Spleen (tissue), 13 donors: ENCODE results near the gene P4HA3. TPM values are rescaled to one million over a fixed set of nuclear protein-coding genes. Genes with fewer than 3 reads are reported as not detected.
A peak's percentile ranks its signal among the peaks of the same experiment; 100 is the strongest.

Experiments used
- DNase-seq: peaks from one replicate; pipeline ENCODE4 v3.0.0-alpha.2; 2020
- H3K27ac ChIP-seq, 8 donors: fragments of 200-600 bp; sonication (generic) in 7 of 8; 1 replicate in 4 of 8; 2 replicates in 4 of 8; pipeline versions ENCODE4 v1.5.0 to v1.8.0; 2016 to 2021; ENCODE audit warnings: inconsistent platforms in 4 of 8, mild to moderate bottlenecking in 4 of 8, moderate library complexity in 1 of 8
- H3K27me3 ChIP-seq, 7 donors: fragments of 200-600 bp; sonication (generic) in 6 of 7; replicated peaks in 1 of 7; 1 replicate in 4 of 7; 2 replicates in 3 of 7; pipeline versions ENCODE4 v1.5.0 to v1.8.0; 2016 to 2021; ENCODE audit warnings: inconsistent platforms in 3 of 7, mild to moderate bottlenecking in 1 of 7
- H3K36me3 ChIP-seq, 6 donors: fragments of 200-600 bp; sonication (generic) in 5 of 6; 1 replicate in 4 of 6; 2 replicates in 2 of 6; pipeline versions ENCODE4 v1.5.0 to v1.8.0; 2016 to 2021; ENCODE audit warnings: inconsistent platforms in 2 of 6
- H3K4me1 ChIP-seq, 6 donors: fragments of 200-600 bp; sonication (generic) in 5 of 6; 1 replicate in 3 of 6; 2 replicates in 3 of 6; pipeline versions ENCODE4 v1.5.0 to v1.8.0; 2016 to 2021; ENCODE audit warnings: inconsistent platforms in 3 of 6
- H3K4me3 ChIP-seq, 8 donors: fragments of 200-600 bp; sonication (generic) in 7 of 8; 1 replicate in 4 of 8; 2 replicates in 4 of 8; pipeline versions ENCODE4 v1.5.0 to v1.8.0; 2016 to 2021; ENCODE audit warnings: inconsistent platforms in 4 of 8, mild to moderate bottlenecking in 4 of 8, moderate library complexity in 2 of 8
- H3K9me3 ChIP-seq, 8 donors: fragments of 200-600 bp; sonication (generic) in 7 of 8; 1 replicate in 4 of 8; 2 replicates in 4 of 8; pipeline versions ENCODE4 v1.5.0 to v1.8.0; 2016 to 2021; ENCODE audit warnings: inconsistent platforms in 4 of 8
- CTCF ChIP-seq, 11 experiments: fragments of 200-600 bp in 7 of 11; fragments of 450-650 bp in 4 of 11; sonication (generic) in 4 of 11; IDR thresholded peaks in 8 of 11; conservative IDR thresholded peaks in 3 of 11; 1 replicate in 7 of 11; 2 replicates in 4 of 11; pipeline versions ENCODE4 v1.4.0 to v1.8.0; 2016 to 2021; ENCODE audit warnings: antibody characterized with exemption in 11 of 11, inconsistent platforms in 4 of 11, mild to moderate bottlenecking in 1 of 11
- POLR2A ChIP-seq, 3 donors: fragments of 450-650 bp; IDR thresholded peaks; one replicate each; pipeline ENCODE4 v1.5.1; 2017; ENCODE audit warnings: antibody characterized with exemption in 3 of 3, mild to moderate bottlenecking in 1 of 3
- POLR2AphosphoS5 ChIP-seq, 3 donors: sonication (generic); formaldehyde crosslinking; IDR thresholded peaks; one replicate each; pipeline ENCODE4 v1.5.1; 2017; ENCODE audit warnings: antibody characterized with exemption in 3 of 3
- WGBS, 5 donors: extraction: QIAGEN DNeasy Blood & Tissue Kit in 3 of 5; methylation state at CpG; one replicate each; pipeline versions ENCODE4 v1.1.5 to v1.1.7; 2013 to 2018; 5-methylcytosine and 5-hydroxymethylcytosine counted together
- intact Hi-C: fragments of 100-400 bp; cut with DNase I; formaldehyde crosslinking; loops from one replicate; pipeline ENCODE4 v1.15.0; 2023; ENCODE audit warnings: low total_unique reads
- long read RNA-seq, 2 donors: transcript quantifications; one replicate each; lab custom pipeline, GENCODE V29; 2026
- polyA plus RNA-seq, 3 donors: library from polyadenylated mRNA; stranded (reverse); fragments of 200-250 nt; gene quantifications; one replicate each; pipeline ENCODE4 v1.2.1, GENCODE V29; 2013
- total RNA-seq, 7 donors: library from RNA; depleted of rRNA in 3 of 7; stranded (reverse); fragments of >200 nt in 3 of 7; fragmentation: NEBNext Ultra II Directional in 4 of 7; extraction: Animal tissue kit (Norgen Biotek cat#: 25700) in 4 of 7; gene quantifications; one replicate each; pipeline versions ENCODE4 v1.1.0 to v1.2.1, GENCODE V29; 2016 to 2021
- donor health status: healthy with polysubstance abuse.
- donor health status: DM: no; HTN: no; CAD: no; lungs with moderate emphysema.
- donor health status: DM: no; HTN: no; CAD: no.
- donor health status: Bipolar disorder and iron deficiency.
- donor health status: healthy.
- donor health status: DM: no; HTN: no; CAD: no.
- donor health status: DM: yes; HTN: yes; CAD: no.

P4HA3 gene
- total RNA-seq (under 1 TPM in 1 of 7 donors, not detected in 6; 0.44 TPM), polyA plus RNA-seq (under 1 TPM in 1 of 3 donors, not detected in 2; 0.39 TPM)
- long read RNA-seq, donor 1: 0 reads
- long read RNA-seq, donor 2: 0 reads

DNA sequence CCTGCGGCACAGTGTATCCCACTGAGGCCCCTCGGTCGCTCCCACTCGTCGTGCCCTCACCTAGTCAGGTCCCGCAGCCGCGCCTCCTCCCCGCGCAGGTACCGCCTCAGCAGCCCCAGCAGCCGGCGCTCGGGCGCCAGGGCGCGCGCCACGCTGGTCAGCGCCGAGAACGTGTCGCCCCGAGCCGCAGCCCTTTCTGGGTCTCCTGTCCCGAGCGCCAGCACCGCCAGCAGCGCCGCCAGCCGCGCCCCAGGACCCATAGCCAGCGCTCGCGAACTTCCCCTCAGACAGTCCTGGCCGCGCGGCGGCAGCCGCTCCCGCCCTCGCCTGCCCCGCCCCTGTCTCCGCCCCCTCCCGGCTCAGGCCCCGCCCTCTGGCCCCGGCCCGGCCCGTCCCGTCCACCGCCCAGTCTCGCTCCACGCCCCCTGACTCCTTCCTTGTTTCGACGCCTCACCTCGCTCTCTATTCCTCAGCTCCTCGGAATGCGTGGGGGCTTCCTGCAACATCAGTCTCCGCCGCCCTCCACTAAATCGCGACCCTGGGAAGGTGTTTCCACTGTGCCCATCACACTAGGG, at the start of gene P4HA3:
Gene P4HA3 (minus strand): TSS at position 289 of the 575 bp plus-strand sequence. CDS start 29 bp downstream, at position 260.
- H3K4me3 ChIP-seq: peak within 1 kb of the TSS; percentile 6 to 65 (median 30)
- peak; percentile 89 for DNase-seq
- no peaks in the 10 kb centered on the region for H3K36me3 ChIP-seq
- H3K27me3 ChIP-seq: peaks cover 0 to 41% (median 21%) of the 10 kb centered on the region in 7 donors
- 6 to 11% (median 8%) methylated on average over 30 to 62 of the region's 62 CpGs for WGBS, 5 donors
- intact Hi-C loops: no loop called here
- TF ChIP-seq POLR2AphosphoS5 (IDR thresholded peaks at IDR 0.05): no peak
- TF ChIP-seq POLR2A (IDR thresholded peaks at IDR 0.05): no peak
- peak in 1 of 11 experiments; percentile 18 for TF ChIP-seq CTCF (IDR thresholded peaks at IDR 0.05 in 8 of 11, conservative IDR thresholded peaks at IDR 0.05 in 3 of 11)
- H3K4me1 ChIP-seq: peaks cover 0 to 15% (median 9%) of the 10 kb centered on the region in 6 donors
- H3K9me3 ChIP-seq: peaks cover 0 to 14% (median 12%) of the 10 kb centered on the region in 8 donors
- no peak within 1 kb of the TSS for H3K27ac ChIP-seq

GRCh38 chr11:74357449-74357848, 46.0 kb upstream of the P4HA3 start:
- Histone ChIP-seq H3K27ac (no peak overlapping the region), H3K4me3 (no peak overlapping the region), H3K9me3 (peaks cover 0 to 13% (median 3%) of the 10 kb centered on the region in 8 donors), H3K4me1 (no peaks in the 10 kb centered on the region), H3K36me3 (peaks cover 0 to 47% (median 7%) of the 10 kb centered on the region in 6 donors), H3K27me3 (no peaks in the 10 kb centered on the region)
- TF ChIP-seq CTCF (IDR thresholded peaks at IDR 0.05 in 8 of 11, conservative IDR thresholded peaks at IDR 0.05 in 3 of 11) (no peak), POLR2AphosphoS5 (IDR thresholded peaks at IDR 0.05) (no peak), POLR2A (IDR thresholded peaks at IDR 0.05) (no peak)
- WGBS, 5 donors: 88 to 100% (median 89%) methylated on average over 1 of the region's 1 CpG
- DNase-seq: no peak
- intact Hi-C loops: no loop called here

DNA sequence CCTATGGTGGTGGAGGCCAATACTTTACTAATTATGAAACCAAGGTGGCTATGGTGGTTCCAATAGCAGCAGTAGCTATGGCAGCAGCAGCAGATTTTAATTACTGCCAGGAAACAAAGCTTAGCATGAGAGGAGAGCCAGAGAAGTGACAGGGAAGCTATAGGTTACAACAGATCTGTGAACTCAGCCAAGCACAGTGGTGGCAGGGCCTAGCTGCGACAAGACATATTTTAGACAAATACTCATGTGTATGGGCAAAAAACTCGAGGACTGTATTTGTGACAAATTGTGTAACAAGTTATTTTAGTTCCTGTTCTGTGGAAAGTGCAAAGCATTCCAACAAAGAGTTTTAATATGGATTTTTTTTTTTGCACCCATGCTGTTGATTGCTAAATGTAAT, 44.2 kb upstream of the P4HA3 start:
- no peak for TF ChIP-seq POLR2A (IDR thresholded peaks at IDR 0.05)
- TF ChIP-seq POLR2AphosphoS5 (IDR thresholded peaks at IDR 0.05): no peak
- no peak for TF ChIP-seq CTCF (IDR thresholded peaks at IDR 0.05 in 8 of 11, conservative IDR thresholded peaks at IDR 0.05 in 3 of 11)

GRCh38 chr11:74354036-74354435, 42.6 kb upstream of the P4HA3 start:
- H3K4me3 ChIP-seq: no peak overlapping the region
- no peak for DNase-seq
- no peaks in the 10 kb centered on the region for H3K27me3 ChIP-seq
- no peak overlapping the region for H3K27ac ChIP-seq
- no peaks in the 10 kb centered on the region for H3K9me3 ChIP-seq
- no peak for TF ChIP-seq POLR2AphosphoS5 (IDR thresholded peaks at IDR 0.05)
- no peak for TF ChIP-seq POLR2A (IDR thresholded peaks at IDR 0.05)
- TF ChIP-seq CTCF (IDR thresholded peaks at IDR 0.05 in 8 of 11, conservative IDR thresholded peaks at IDR 0.05 in 3 of 11): no peak
- WGBS, 5 donors: 59 to 89% (median 70%) methylated on average over 3 of the region's 3 CpGs
- H3K36me3 ChIP-seq: peaks cover 0 to 33% (median 2%) of the 10 kb centered on the region in 6 donors
- intact Hi-C loops: no loop called here
- no peaks in the 10 kb centered on the region for H3K4me1 ChIP-seq

More for the DNA sequence above, 44.2 kb upstream of the P4HA3 start:
- Histone ChIP-seq H3K36me3 (peaks cover 0 to 43% (median 4%) of the 10 kb centered on the region in 6 donors), H3K27me3 (no peaks in the 10 kb centered on the region), H3K4me3 (no peak overlapping the region), H3K9me3 (peaks cover 0 to 7% (median 2%) of the 10 kb centered on the region in 8 donors), H3K4me1 (no peaks in the 10 kb centered on the region), H3K27ac (no peak overlapping the region)
- intact Hi-C loops: no loop called here
- WGBS, 5 donors: 75 to 85% (median 80%) methylated on average over 2 of the region's 2 CpGs
- DNase-seq: no peak
